ENCODE results near the gene GLRX.
"Not testable (repeated sequence)": the region's sequence is repeated elsewhere in the genome, so short reads cannot be mapped to it uniquely, and the experiment has no call there.

The GLRX gene

GRCh38 chr5:95821110-95822021 lies 1.2 kb downstream of the GLRX start:
- H3K27me3 ChIP-seq = no peaks in the 10 kb centered on the region
- H3K9ac ChIP-seq = peak overlapping the region; percentile 87
- H3K36me3 ChIP-seq = peaks cover 27% of the 10 kb centered on the region
- no peak; the same call in 1 of the 2 replicates for TF ChIP-seq Cebpa-rat (IDR thresholded peaks at IDR 0.05)
- peaks cover 68% of the 10 kb centered on the region for H3K4me1 ChIP-seq
- H4K20me1 ChIP-seq = peaks cover 53% of the 10 kb centered on the region
- H3K4me3 ChIP-seq = peak overlapping the region; percentile 92
- H3K9me3 ChIP-seq = no peaks in the 10 kb centered on the region
- peak overlapping the region; percentile 85 for H3K4me2 ChIP-seq
- peak overlapping the region; percentile 95 for H3K27ac ChIP-seq

- peaks cover 82% of the 10 kb centered on the region for H4K20me1 ChIP-seq
- H3K9ac ChIP-seq = peak overlapping the region; percentile 87
Measured at GRCh38 chr5:95818181-95819147, 4.1 kb downstream of the GLRX start.

DNA sequence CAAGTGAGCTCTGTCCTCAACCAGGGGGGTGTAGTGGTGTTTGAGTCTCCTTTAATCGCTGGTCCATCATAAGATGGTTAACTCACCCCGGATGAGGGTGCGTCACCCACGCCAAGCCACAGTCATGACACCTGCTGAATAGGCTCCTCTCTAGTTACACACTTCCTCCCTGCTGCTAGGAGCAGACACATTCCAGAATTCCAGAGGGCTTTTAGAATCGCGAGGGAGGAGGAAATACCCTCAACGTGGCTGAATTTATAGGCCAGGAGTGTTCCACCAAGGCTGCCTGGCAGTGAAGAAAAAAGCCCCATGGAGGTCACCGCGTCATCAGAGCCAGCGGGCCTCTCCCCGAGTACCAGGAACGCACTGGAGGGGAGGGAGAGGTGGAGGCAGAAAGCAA lies 5.1 kb downstream of the GLRX start:
- Histone ChIP-seq H3K9me3 (no peaks in the 10 kb centered on the region), H3K4me3 (peak overlapping the region; percentile 92), H3K9ac (peak overlapping the region; percentile 87), H3K27me3 (no peaks in the 10 kb centered on the region), H3K4me1 (peaks cover 79% of the 10 kb centered on the region), H3K27ac (peak overlapping the region; percentile 95; the same call in 1 of the 2 replicates), H3K4me2 (peak overlapping the region; percentile 85), H3K36me3 (peaks cover 66% of the 10 kb centered on the region), H4K20me1 (peaks cover 93% of the 10 kb centered on the region)
- TF ChIP-seq Cebpa-rat (IDR thresholded peaks at IDR 0.05) = no peak

More at GRCh38 chr5:95818181-95819147, 4.1 kb downstream of the GLRX start:
- Histone ChIP-seq H3K27me3 (no peaks in the 10 kb centered on the region), H3K4me3 (peak overlapping the region; percentile 92), H3K9me3 (no peaks in the 10 kb centered on the region), H3K4me2 (peak overlapping the region; percentile 85), H3K36me3 (peaks cover 56% of the 10 kb centered on the region), H3K27ac (peak overlapping the region; percentile 95), H3K4me1 (peaks cover 77% of the 10 kb centered on the region)
- TF ChIP-seq Cebpa-rat (IDR thresholded peaks at IDR 0.05) = no peak

DNA sequence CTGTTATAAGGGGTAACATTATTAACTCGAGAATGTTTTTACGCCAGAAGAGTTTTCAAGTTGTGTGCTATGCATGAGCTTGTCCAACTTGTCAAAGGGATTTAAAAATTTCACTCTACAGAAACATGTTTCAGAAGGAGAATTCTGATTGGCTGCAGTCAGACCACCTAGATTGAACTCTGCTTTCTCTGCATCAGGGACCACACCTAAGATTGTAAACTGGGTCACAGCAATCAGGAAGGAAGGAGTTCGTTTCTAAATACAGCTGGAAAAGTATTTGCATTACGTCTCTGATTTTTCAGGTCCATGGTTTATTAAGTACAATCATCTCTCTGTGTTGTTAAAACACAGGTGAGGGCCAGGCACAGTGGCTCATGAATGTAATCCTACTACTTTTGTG lies 5.8 kb downstream of the GLRX start:
- peaks cover 73% of the 10 kb centered on the region for H3K36me3 ChIP-seq
- peaks cover 99% of the 10 kb centered on the region for H4K20me1 ChIP-seq
- no peak for TF ChIP-seq Cebpa-rat (IDR thresholded peaks at IDR 0.05)
- H3K4me3 ChIP-seq = peak overlapping the region; percentile 92; the same call in 1 of the 2 replicates
- H3K4me2 ChIP-seq = peak overlapping the region; percentile 85
- H3K4me1 ChIP-seq = peaks cover 86% of the 10 kb centered on the region
- no peaks in the 10 kb centered on the region for H3K27me3 ChIP-seq
- peak overlapping the region; percentile 95; the same call in 1 of the 2 replicates for H3K27ac ChIP-seq
- H3K9ac ChIP-seq = no peak overlapping the region; the same call in 1 of the 2 replicates
- no peaks in the 10 kb centered on the region for H3K9me3 ChIP-seq

GRCh38 chr5:95816341-95816740 lies 6.2 kb downstream of the GLRX start:
- TF ChIP-seq Cebpa-rat (IDR thresholded peaks at IDR 0.05) = no peak
- Histone ChIP-seq H3K4me2 (peak overlapping the region; percentile 85), H3K27ac (no peak overlapping the region), H3K36me3 (peaks cover 76% of the 10 kb centered on the region), H3K27me3 (no peaks in the 10 kb centered on the region), H3K4me3 (no peak overlapping the region), H4K20me1 (peaks cover 99% of the 10 kb centered on the region), H3K9ac (no peak overlapping the region), H3K4me1 (peaks cover 90% of the 10 kb centered on the region), H3K9me3 (no peaks in the 10 kb centered on the region)

DNA sequence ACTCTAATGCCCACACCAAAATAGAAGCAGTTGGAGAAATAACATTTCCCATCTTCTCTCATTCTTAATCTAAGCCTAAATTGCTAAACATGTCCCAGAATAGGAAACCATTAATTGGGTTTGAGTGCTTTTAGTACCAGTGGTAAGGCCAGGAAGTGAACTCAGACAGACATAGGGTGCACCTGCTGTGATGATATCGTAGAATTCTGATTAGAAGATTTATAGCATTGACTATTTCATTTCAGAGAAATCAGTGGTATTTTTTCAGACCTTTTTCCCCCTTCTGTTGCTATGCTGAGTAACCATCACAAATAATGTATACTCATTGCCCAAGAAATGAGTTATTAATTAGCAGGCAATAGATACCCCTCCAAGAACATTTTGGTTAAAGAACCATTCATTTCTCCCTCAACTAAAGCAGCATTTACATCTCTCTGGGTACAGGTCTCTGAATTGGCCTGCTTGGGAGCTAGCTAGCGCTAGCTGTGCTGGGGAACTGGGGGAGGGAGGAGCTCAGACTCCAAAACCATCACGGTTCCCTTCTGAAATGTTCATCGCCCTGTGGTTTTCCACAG lies 7.3 kb downstream of the GLRX start:
- Histone ChIP-seq H3K9me3 (no peaks in the 10 kb centered on the region), H3K27ac (no peak overlapping the region), H3K9ac (no peak overlapping the region), H3K4me1 (peaks cover 95% of the 10 kb centered on the region), H3K4me2 (0 out of 2 replicates have a peak overlapping the region, but pooled peaks have one; percentile 5), H3K27me3 (no peaks in the 10 kb centered on the region), H4K20me1 (peaks cover 88% of the 10 kb centered on the region), H3K4me3 (no peak overlapping the region), H3K36me3 (peaks cover 76% of the 10 kb centered on the region)
- no peak for TF ChIP-seq Cebpa-rat (IDR thresholded peaks at IDR 0.05)

- not testable (repeated sequence) for H3K27me3 ChIP-seq, H3K27ac ChIP-seq, H3K9me3 ChIP-seq, H3K4me3 ChIP-seq, H3K9ac ChIP-seq
- Histone ChIP-seq H4K20me1 (peaks cover 66% of the 10 kb centered on the region), H3K36me3 (peaks cover 69% of the 10 kb centered on the region), H3K4me1 (peaks cover 94% of the 10 kb centered on the region), H3K4me2 (peak overlapping the region; percentile 18; the same call in 1 of the 2 replicates)
Measured at GRCh38 chr5:95813035-95813434, 9.5 kb downstream of the GLRX start.

DNA sequence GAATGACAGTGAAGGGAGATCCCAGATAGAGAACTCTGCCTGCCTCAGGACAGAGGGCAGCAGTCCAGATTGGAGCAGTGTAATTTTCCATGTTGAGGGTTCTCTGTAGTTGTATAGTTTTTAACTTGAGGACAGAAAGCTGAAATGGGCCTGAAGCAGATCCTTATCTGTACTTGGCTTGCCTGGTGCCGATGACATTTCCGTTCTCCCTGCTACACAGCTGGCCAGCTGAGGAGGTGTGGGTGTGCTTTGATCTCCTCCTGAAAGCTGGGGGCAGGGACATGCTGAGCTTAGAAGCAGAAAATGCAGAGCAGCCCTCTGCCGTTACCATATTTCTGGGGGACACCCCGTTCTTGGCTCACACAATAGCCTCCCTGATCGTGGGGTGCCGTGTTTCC lies 10.5 kb downstream of the GLRX start:
- Histone ChIP-seq H3K4me2 (peak overlapping the region; percentile 18), H3K4me3 (no peak overlapping the region), H3K9me3 (no peaks in the 10 kb centered on the region), H4K20me1 (peaks cover 57% of the 10 kb centered on the region), H3K9ac (no peak overlapping the region), H3K27me3 (no peaks in the 10 kb centered on the region), H3K36me3 (peaks cover 69% of the 10 kb centered on the region), H3K4me1 (peaks cover 91% of the 10 kb centered on the region), H3K27ac (no peak overlapping the region)
- no peak for TF ChIP-seq Cebpa-rat (IDR thresholded peaks at IDR 0.05)

DNA sequence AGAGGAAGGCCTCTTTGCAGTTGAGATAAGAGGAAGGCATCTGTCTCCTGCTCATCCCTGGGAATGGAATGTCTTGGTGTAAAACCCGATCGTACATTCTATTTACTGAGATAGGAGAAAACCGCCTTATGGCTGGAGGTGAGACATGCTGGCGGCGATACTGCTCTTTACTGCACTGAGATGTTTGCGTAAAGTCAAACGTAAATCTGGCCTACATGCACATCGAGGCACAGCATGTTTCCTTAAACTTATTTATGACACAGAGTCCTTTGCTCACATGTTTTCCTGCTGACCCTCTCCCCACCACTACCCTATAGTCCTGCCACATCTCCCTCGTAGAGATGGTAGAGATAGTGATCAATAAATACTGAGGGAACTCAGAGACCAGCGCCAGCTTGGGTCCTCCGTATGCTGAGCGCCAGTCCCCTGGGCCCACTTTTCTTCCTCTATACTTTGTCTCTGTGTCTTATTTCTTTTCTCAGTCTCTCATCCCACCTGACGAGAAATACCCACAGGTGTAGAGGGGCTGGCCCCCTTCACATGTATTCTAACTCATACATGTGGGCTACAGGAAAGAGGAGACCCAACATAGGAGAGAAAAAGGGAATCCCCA lies 11.0 kb downstream of the GLRX start:
- Histone ChIP-seq H3K36me3 (peaks cover 69% of the 10 kb centered on the region), H3K4me2 (peak overlapping the region; percentile 18; the same call in 1 of the 2 replicates)
- H3K4me3 ChIP-seq = not testable (repeated sequence)

GRCh38 chr5:95811126-95811423 lies 11.5 kb downstream of the GLRX start:
- Histone ChIP-seq H3K27ac (peak overlapping the region; percentile 62; the same call in 1 of the 2 replicates), H4K20me1 (peaks cover 47% of the 10 kb centered on the region), H3K4me2 (peak overlapping the region; percentile 92; the same call in 1 of the 2 replicates), H3K36me3 (peaks cover 69% of the 10 kb centered on the region), H3K4me1 (peaks cover 81% of the 10 kb centered on the region)
- H3K9me3 ChIP-seq, H3K4me3 ChIP-seq, H3K9ac ChIP-seq, H3K27me3 ChIP-seq: not testable (repeated sequence)

More for the DNA sequence above, 11.0 kb downstream of the GLRX start:
- not testable (repeated sequence) for H3K9me3 ChIP-seq, H3K27ac ChIP-seq, H3K9ac ChIP-seq, H3K27me3 ChIP-seq
- Histone ChIP-seq H4K20me1 (peaks cover 52% of the 10 kb centered on the region), H3K4me1 (peaks cover 86% of the 10 kb centered on the region)

Measured in BLaER1 (cell line).